B cell (primary cell): ENCODE measurements around the gene ZDHHC12.

Experiments used
- CTCF ChIP-seq: fragments of 200-600 bp; IDR thresholded peaks from one replicate; pipeline ENCODE4 v1.8.0; 2022; ENCODE audit warnings: antibody characterized with exemption, mild to moderate bottlenecking
- EZH2 ChIP-seq: IDR thresholded peaks from 2 replicates; pipeline ENCODE4 v1.6.1; 2012; ENCODE audit warnings: borderline replicate concordance, low read depth, mild to moderate bottlenecking, moderate library complexity, low read length; ENCODE audit not compliant: insufficient read depth, poor library complexity, severe bottlenecking

- TF ChIP-seq CTCF (no peak), EZH2 (no peak)
Measured at GRCh38 chr9:128675382-128675781, 48.5 kb downstream of the ZDHHC12 start.
